GM12878 (cell line): ENCODE data around the gene HERPUD1. TPM values are rescaled to one million over a fixed set of nuclear protein-coding genes. Genes with fewer than 3 reads are reported as not detected.

ENCODE experiments used
- microRNA-seq: library from miRNA; unstranded; fragments of <30 nt; microRNA quantifications from one replicate; pipeline ENCODE4, GENCODE V29; 2018
- polyA plus RNA-seq, 11 experiments: library from polyadenylated mRNA; depleted of rRNA in 4 of 11; unstranded in 6 of 11; stranded (reverse) in 5 of 11; fragments of >200 nt; fragmentation: Nextera tagmentation in 4 of 11; fragmentation: Illumina TruSeq in 1 of 11; extraction: Ambion mirVana in 4 of 11; extraction: Trizol in 1 of 11; gene quantifications; 1 replicate in 1 of 11; 2 replicates in 10 of 11; pipeline versions ENCODE4 v1.2.1 to v1.2.3, GENCODE V29; 2011 to 2016; ENCODE audit warnings: inconsistent platforms in 2 of 11, missing spikeins in 2 of 11, low read depth in 1 of 11
- total RNA-seq, 4 experiments: library from RNA; depleted of rRNA in 3 of 4; stranded (reverse); fragments of >200 nt in 3 of 4; fragmentation: Illumina TruSeq in 1 of 4; extraction: Trizol in 1 of 4; gene quantifications; 2 replicates each; pipeline versions ENCODE4 v1.2.1 to v1.2.3, GENCODE V29; 2013 to 2021

HERPUD1 gene
- total and polyA plus RNA-seq, 10 of the 15 experiments (the other 5 are each of a cell fraction or from before 2014, with no cell fraction given): 32.6 to 212 (median 122) TPM

Small RNA genes lying within 50 kb of the gene (microRNA-seq; reads per million reads assigned to microRNA genes)
- gene MIR6863: not detected

Other genes starting within 250 kb of the HERPUD1 start
- gene MT1X, start 249.7 kb upstream of the HERPUD1 start, total RNA-seq (2014; rRNA removed): 9.6 and 14.4 TPM in 2 replicates
- gene MT1X, start 249.7 kb upstream of the HERPUD1 start, total RNA-seq (2014; rRNA removed; fragmentation: Illumina TruSeq; extraction: Trizol): 9.9 and 10.0 TPM in 2 replicates
- 11.6 and 16.3 TPM in 2 replicates for gene MT1X, start 249.7 kb upstream of the HERPUD1 start, total RNA-seq (2021)
- gene MT1X, start 249.7 kb upstream of the HERPUD1 start, polyA plus RNA-seq (2011; rRNA removed): 8.7 and 11.8 TPM in 2 replicates
- 3.0 and 9.0 TPM in 2 replicates for gene MT1X, start 249.7 kb upstream of the HERPUD1 start, polyA plus RNA-seq (2014; fragmentation: Illumina TruSeq; extraction: Trizol)
- 10 to 100 TPM; 45.6 to 51.9 TPM for gene MT1X, start 249.7 kb upstream of the HERPUD1 start, polyA plus RNA-seq (2014; fragmentation: Nextera tagmentation; extraction: Ambion mirVana)
- 5.8 and 22.2 TPM in 2 replicates for gene MT1X, start 249.7 kb upstream of the HERPUD1 start, polyA plus RNA-seq (2014; rRNA removed)
- 10 to 100 TPM; 59.9 to 65.6 TPM for gene MT1X, start 249.7 kb upstream of the HERPUD1 start, polyA plus RNA-seq (2016; fragmentation: Nextera tagmentation; extraction: Ambion mirVana)
- gene NUP93, start 202.0 kb upstream of the HERPUD1 start, total RNA-seq (2014; rRNA removed): 97.0 and 102 TPM in 2 replicates
- gene NUP93, start 202.0 kb upstream of the HERPUD1 start, total RNA-seq (2014; rRNA removed; fragmentation: Illumina TruSeq; extraction: Trizol): 97.2 and 103 TPM in 2 replicates
- 120 and 131 TPM in 2 replicates for gene NUP93, start 202.0 kb upstream of the HERPUD1 start, total RNA-seq (2021)
- 41.2 and 82.2 TPM in 2 replicates for gene NUP93, start 202.0 kb upstream of the HERPUD1 start, polyA plus RNA-seq (2011; rRNA removed)
- gene NUP93, start 202.0 kb upstream of the HERPUD1 start, polyA plus RNA-seq (2014; fragmentation: Illumina TruSeq; extraction: Trizol): 92.3 and 93.1 TPM in 2 replicates
- gene NUP93, start 202.0 kb upstream of the HERPUD1 start, polyA plus RNA-seq (2014; fragmentation: Nextera tagmentation; extraction: Ambion mirVana): 100 to 1,000 TPM in 1 of 2 experiments, 10 to 100 TPM in 1; 87.9 to 118 TPM
- 104 and 116 TPM in 2 replicates for gene NUP93, start 202.0 kb upstream of the HERPUD1 start, polyA plus RNA-seq (2014; rRNA removed)
- gene NUP93, start 202.0 kb upstream of the HERPUD1 start, polyA plus RNA-seq (2016; fragmentation: Nextera tagmentation; extraction: Ambion mirVana): 100 to 1,000 TPM; 151 to 175 TPM
- gene SLC12A3, start 66.9 kb upstream of the HERPUD1 start, total RNA-seq (2014; rRNA removed): 3.4 and 4.0 TPM in 2 replicates
- gene SLC12A3, start 66.9 kb upstream of the HERPUD1 start, total RNA-seq (2014; rRNA removed; fragmentation: Illumina TruSeq; extraction: Trizol): 2.8 and 3.5 TPM in 2 replicates
- 4.8 and 5.2 TPM in 2 replicates for gene SLC12A3, start 66.9 kb upstream of the HERPUD1 start, total RNA-seq (2021)
- 0.05 and 0.16 TPM in 2 replicates for gene SLC12A3, start 66.9 kb upstream of the HERPUD1 start, polyA plus RNA-seq (2011; rRNA removed)
- gene SLC12A3, start 66.9 kb upstream of the HERPUD1 start, polyA plus RNA-seq (2014; fragmentation: Illumina TruSeq; extraction: Trizol): 4.9 and 5.9 TPM in 2 replicates
- 1 to 10 TPM in 1 of 2 experiments, under 1 TPM in 1; 0.95 to 1.0 TPM for gene SLC12A3, start 66.9 kb upstream of the HERPUD1 start, polyA plus RNA-seq (2014; fragmentation: Nextera tagmentation; extraction: Ambion mirVana)
- 5.1 and 6.3 TPM in 2 replicates for gene SLC12A3, start 66.9 kb upstream of the HERPUD1 start, polyA plus RNA-seq (2014; rRNA removed)
- 1 to 10 TPM; 2.8 TPM for gene SLC12A3, start 66.9 kb upstream of the HERPUD1 start, polyA plus RNA-seq (2016; fragmentation: Nextera tagmentation; extraction: Ambion mirVana)
- gene CETP, start 29.8 kb downstream of the HERPUD1 start, total RNA-seq (2014; rRNA removed): 1.9 and 2.3 TPM in 2 replicates
- 1.2 and 1.3 TPM in 2 replicates for gene CETP, start 29.8 kb downstream of the HERPUD1 start, total RNA-seq (2014; rRNA removed; fragmentation: Illumina TruSeq; extraction: Trizol)
- gene CETP, start 29.8 kb downstream of the HERPUD1 start, total RNA-seq (2021): 0.77 and 1.4 TPM in 2 replicates
- gene CETP, start 29.8 kb downstream of the HERPUD1 start, polyA plus RNA-seq (2011; rRNA removed): 4.5 and 6.4 TPM in 2 replicates
- 0.90 and 1.2 TPM in 2 replicates for gene CETP, start 29.8 kb downstream of the HERPUD1 start, polyA plus RNA-seq (2014; fragmentation: Illumina TruSeq; extraction: Trizol)
- 1 to 10 TPM; 2.4 to 2.9 TPM for gene CETP, start 29.8 kb downstream of the HERPUD1 start, polyA plus RNA-seq (2014; fragmentation: Nextera tagmentation; extraction: Ambion mirVana)
- gene CETP, start 29.8 kb downstream of the HERPUD1 start, polyA plus RNA-seq (2014; rRNA removed): 1.4 and 1.5 TPM in 2 replicates
- 1 to 10 TPM; 2.3 to 2.9 TPM for gene CETP, start 29.8 kb downstream of the HERPUD1 start, polyA plus RNA-seq (2016; fragmentation: Nextera tagmentation; extraction: Ambion mirVana)
- 60.3 and 65.3 TPM in 2 replicates for gene NLRC5, start 57.4 kb downstream of the HERPUD1 start, total RNA-seq (2014; rRNA removed)
- 49.2 and 54.3 TPM in 2 replicates for gene NLRC5, start 57.4 kb downstream of the HERPUD1 start, total RNA-seq (2014; rRNA removed; fragmentation: Illumina TruSeq; extraction: Trizol)
- gene NLRC5, start 57.4 kb downstream of the HERPUD1 start, total RNA-seq (2021): 86.2 and 105 TPM in 2 replicates
- gene NLRC5, start 57.4 kb downstream of the HERPUD1 start, polyA plus RNA-seq (2011; rRNA removed): 62.1 and 88.8 TPM in 2 replicates
- gene NLRC5, start 57.4 kb downstream of the HERPUD1 start, polyA plus RNA-seq (2014; fragmentation: Illumina TruSeq; extraction: Trizol): 51.5 and 73.0 TPM in 2 replicates
- gene NLRC5, start 57.4 kb downstream of the HERPUD1 start, polyA plus RNA-seq (2014; fragmentation: Nextera tagmentation; extraction: Ambion mirVana): 10 to 100 TPM; 13.1 to 14.2 TPM
- 83.8 and 84.2 TPM in 2 replicates for gene NLRC5, start 57.4 kb downstream of the HERPUD1 start, polyA plus RNA-seq (2014; rRNA removed)
- gene NLRC5, start 57.4 kb downstream of the HERPUD1 start, polyA plus RNA-seq (2016; fragmentation: Nextera tagmentation; extraction: Ambion mirVana): 10 to 100 TPM; 43.7 to 49.1 TPM
- 13.6 and 14.5 TPM in 2 replicates for gene CPNE2, start 160.4 kb downstream of the HERPUD1 start, total RNA-seq (2014; rRNA removed)
- gene CPNE2, start 160.4 kb downstream of the HERPUD1 start, total RNA-seq (2014; rRNA removed; fragmentation: Illumina TruSeq; extraction: Trizol): 9.8 and 10.5 TPM in 2 replicates
- gene CPNE2, start 160.4 kb downstream of the HERPUD1 start, total RNA-seq (2021): 13.7 and 14.5 TPM in 2 replicates
- gene CPNE2, start 160.4 kb downstream of the HERPUD1 start, polyA plus RNA-seq (2011; rRNA removed): 3.4 and 7.7 TPM in 2 replicates
- gene CPNE2, start 160.4 kb downstream of the HERPUD1 start, polyA plus RNA-seq (2014; fragmentation: Illumina TruSeq; extraction: Trizol): 16.9 and 18.5 TPM in 2 replicates
- gene CPNE2, start 160.4 kb downstream of the HERPUD1 start, polyA plus RNA-seq (2014; fragmentation: Nextera tagmentation; extraction: Ambion mirVana): 1 to 10 TPM; 4.8 to 5.6 TPM
- 22.1 and 23.5 TPM in 2 replicates for gene CPNE2, start 160.4 kb downstream of the HERPUD1 start, polyA plus RNA-seq (2014; rRNA removed)
- 10 to 100 TPM in 1 of 2 experiments, 1 to 10 TPM in 1; 3.1 to 10.0 TPM for gene CPNE2, start 160.4 kb downstream of the HERPUD1 start, polyA plus RNA-seq (2016; fragmentation: Nextera tagmentation; extraction: Ambion mirVana)